Measurements from ENCODE around the gene NTMT2. TPM values are rescaled to one million over a fixed set of nuclear protein-coding genes. Genes with fewer than 3 reads are reported as not detected.

The NTMT2 gene
- total RNA-seq, 1 donor from 2014 or later: not detected

DNA sequence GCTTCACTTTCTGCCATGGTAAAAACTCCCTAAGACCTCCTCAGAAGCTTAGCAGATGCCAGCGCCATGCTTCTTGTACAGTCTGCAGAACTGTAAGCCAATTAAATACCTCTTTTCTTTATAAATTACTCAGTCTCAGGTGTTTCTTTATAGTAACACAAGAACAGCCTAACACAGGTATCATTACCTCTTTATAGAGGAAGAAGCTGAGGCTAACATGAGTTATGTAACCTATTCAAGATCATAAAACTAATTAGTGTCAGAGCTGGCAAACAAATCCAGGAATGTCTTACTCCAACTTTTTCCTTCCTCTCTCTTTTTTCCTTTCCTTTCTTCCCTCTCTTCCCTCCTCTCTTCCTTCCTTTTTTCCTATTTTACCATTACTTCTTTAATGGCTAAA is 9.3 kb downstream of the NTMT2 start:
- CTCF ChIA-PET: no interaction called here
- intact Hi-C loops (cut with micrococcal nuclease): no loop called here
- no peaks in the 10 kb centered on the region for H3K27me3 Mint-ChIP-seq
- no peak overlapping the region for H3K4me3 Mint-ChIP-seq
- H3K36me3 Mint-ChIP-seq (ENCODE audit: low read depth): no peaks in the 10 kb centered on the region
- DNase-seq (no peak), ATAC-seq (ENCODE audit: low read depth) (no peak)
- TF ChIP-seq, protein P1, sequence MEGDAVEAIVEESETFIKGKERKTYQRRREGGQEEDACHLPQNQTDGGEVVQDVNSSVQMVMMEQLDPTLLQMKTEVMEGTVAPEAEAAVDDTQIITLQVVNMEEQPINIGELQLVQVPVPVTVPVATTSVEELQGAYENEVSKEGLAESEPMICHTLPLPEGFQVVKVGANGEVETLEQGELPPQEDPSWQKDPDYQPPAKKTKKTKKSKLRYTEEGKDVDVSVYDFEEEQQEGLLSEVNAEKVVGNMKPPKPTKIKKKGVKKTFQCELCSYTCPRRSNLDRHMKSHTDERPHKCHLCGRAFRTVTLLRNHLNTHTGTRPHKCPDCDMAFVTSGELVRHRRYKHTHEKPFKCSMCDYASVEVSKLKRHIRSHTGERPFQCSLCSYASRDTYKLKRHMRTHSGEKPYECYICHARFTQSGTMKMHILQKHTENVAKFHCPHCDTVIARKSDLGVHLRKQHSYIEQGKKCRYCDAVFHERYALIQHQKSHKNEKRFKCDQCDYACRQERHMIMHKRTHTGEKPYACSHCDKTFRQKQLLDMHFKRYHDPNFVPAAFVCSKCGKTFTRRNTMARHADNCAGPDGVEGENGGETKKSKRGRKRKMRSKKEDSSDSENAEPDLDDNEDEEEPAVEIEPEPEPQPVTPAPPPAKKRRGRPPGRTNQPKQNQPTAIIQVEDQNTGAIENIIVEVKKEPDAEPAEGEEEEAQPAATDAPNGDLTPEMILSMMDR (IDR thresholded peaks at IDR 0.05): no peak
- H3K27ac Mint-ChIP-seq: no peak overlapping the region
- H3K4me1 Mint-ChIP-seq: no peaks in the 10 kb centered on the region
- POLR2A ChIA-PET: no interaction called here
- peaks cover 5% of the 10 kb centered on the region for H3K9me3 Mint-ChIP-seq

DNA sequence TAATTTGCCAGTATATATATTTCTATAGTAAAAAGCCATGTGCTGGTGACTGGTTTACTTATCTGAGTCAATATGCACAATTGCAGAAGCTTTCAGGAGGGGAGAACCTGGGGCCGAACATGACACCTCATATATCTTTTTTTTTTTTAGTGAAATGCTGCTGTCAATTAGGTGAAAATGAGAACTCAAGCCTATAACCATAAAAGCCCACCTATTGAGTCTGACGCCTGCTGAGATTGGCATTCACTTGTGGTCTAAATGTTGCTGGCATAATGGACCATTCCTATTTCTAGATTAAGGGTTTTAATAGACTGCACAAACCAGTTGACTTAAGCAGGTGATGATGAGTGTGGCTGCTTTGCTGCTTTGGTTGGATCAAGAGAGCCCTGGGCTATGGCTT is 10.8 kb downstream of the NTMT2 start:
- CTCF ChIA-PET: interaction anchor here (0.6 kb wide), 1 partner anchor 13 kb away, joined by 5 read pairs; no protein-coding TSS in a partner anchor
- Mint-ChIP-seq H3K27ac (no peak overlapping the region), H3K9me3 (peaks cover 5% of the 10 kb centered on the region), H3K27me3 (no peaks in the 10 kb centered on the region), H3K4me1 (no peaks in the 10 kb centered on the region), H3K36me3 (ENCODE audit: low read depth) (no peaks in the 10 kb centered on the region), H3K4me3 (no peak overlapping the region)
- no peak for ATAC-seq (ENCODE audit: low read depth)
- TF ChIP-seq, protein P1 (IDR thresholded peaks at IDR 0.05): no peak
- intact Hi-C loops (cut with micrococcal nuclease): no loop called here
- POLR2A ChIA-PET: no interaction called here
- no peak for DNase-seq

DNA sequence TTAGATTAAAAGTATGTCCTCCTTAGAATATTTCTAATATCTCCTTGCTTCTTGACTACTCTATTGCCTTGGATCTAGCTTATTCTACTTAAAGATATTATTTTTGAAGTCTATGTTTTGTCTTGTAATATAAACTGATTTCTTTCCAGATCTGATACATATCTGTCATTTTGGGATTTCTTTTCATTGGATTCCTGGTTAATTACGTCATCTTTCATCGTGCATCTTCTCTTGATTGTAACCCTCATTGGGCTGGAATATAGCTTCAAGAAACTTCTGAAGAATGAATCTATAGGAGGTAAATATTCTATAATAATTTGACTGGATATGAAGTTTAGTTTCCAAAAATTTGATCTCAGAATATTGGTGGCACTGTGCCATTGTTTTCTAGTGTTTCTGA is 12.1 kb downstream of the NTMT2 start:
- H3K36me3 Mint-ChIP-seq (ENCODE audit: low read depth): no peaks in the 10 kb centered on the region
- DNase-seq (no peak), ATAC-seq (ENCODE audit: low read depth) (no peak)
- no peaks in the 10 kb centered on the region for H3K4me1 Mint-ChIP-seq
- POLR2A ChIA-PET: no interaction called here
- TF ChIP-seq, protein P1 (IDR thresholded peaks at IDR 0.05): no peak
- intact Hi-C loops (cut with micrococcal nuclease): no loop called here
- CTCF ChIA-PET: no interaction called here
- H3K4me3 Mint-ChIP-seq: no peak overlapping the region
- H3K9me3 Mint-ChIP-seq: peaks cover 5% of the 10 kb centered on the region
- H3K27ac Mint-ChIP-seq: no peak overlapping the region
- H3K27me3 Mint-ChIP-seq: no peaks in the 10 kb centered on the region

DNA sequence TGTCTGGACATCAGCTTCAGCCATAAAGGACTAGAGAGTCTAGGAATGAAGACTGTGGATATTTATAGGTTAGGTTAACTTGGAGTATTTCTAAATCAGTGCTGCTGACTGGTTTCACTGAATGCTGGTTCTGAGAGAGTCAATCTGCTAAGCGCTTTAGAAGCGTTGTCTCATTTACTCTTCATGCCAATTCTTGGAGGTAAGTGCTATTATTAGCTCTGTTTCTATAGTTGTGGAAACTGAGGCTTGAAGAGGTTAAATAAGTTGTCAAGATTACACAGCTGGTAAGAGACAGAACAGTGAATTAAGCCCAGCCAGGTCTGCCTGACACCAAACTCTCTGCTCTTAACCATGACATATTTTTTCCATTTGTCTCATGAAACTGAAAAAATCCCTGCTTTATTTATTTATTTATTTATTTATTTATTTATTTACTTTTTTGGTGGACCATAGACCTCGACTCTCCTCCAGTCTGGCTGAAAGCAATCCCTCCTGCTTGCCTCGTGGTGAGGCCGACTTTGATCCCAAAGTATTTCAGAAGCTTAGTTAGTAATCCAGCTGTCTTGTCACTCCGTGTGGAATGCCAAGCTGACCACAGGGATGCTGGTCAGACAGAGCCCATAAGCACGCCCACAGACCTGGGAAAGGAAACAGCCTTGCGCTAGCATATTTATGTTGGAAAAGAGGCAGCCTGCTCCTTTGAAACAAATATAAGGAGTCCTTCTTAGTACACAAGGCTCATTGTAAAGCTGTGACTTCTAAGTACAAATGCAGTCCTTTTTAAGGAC is 16.9 kb downstream of the NTMT2 start:
- no peak for ATAC-seq (ENCODE audit: low read depth)
- no peak overlapping the region for H3K4me3 Mint-ChIP-seq
- H3K27ac Mint-ChIP-seq: no peak overlapping the region
- ChIA-PET POLR2A (interaction anchor here (0.5 kb wide), 1 partner anchor 22 kb away, joined by 3 read pairs; no protein-coding TSS in a partner anchor), CTCF (no interaction called here)
- no peaks in the 10 kb centered on the region for H3K27me3 Mint-ChIP-seq
- intact Hi-C loops (cut with micrococcal nuclease): no loop called here
- H3K9me3 Mint-ChIP-seq: no peaks in the 10 kb centered on the region
- no peaks in the 10 kb centered on the region for H3K4me1 Mint-ChIP-seq
- TF ChIP-seq, protein P1 (IDR thresholded peaks at IDR 0.05): no peak
- DNase-seq: no peak
- H3K36me3 Mint-ChIP-seq (ENCODE audit: low read depth): no peaks in the 10 kb centered on the region

DNA sequence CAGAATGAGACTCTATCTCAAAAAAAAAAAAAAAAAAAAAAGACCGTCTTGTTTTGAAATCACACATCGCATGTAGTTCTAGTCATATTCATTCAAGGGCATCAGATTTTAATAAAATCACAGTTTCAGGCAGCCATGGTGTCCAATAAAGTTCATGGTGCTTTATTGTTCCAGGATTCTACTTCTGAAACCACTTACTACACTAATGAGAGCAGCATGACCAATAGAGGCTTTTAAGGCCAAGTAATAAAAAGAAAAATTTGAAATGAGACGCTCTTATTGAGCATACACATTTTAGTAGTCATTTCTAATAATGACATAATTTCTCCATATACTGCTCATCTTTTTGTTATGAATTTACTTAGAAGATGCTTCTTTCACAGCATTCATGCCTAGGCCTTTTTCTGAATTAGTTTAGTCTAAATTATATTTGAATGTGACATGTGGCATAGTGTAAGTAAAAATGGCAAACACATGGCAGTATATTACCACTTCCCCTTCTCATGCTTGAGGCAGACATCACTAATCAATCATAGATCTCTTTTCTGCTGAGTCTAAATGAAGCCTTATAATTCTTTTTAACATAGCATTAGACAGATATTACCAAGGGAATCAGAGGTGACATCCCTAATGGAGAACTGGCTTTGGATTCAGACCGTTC is 18.5 kb downstream of the NTMT2 start:
- H3K27me3 Mint-ChIP-seq: no peaks in the 10 kb centered on the region
- ATAC-seq (ENCODE audit: low read depth) (no peak), DNase-seq (no peak)
- H3K36me3 Mint-ChIP-seq (ENCODE audit: low read depth): no peaks in the 10 kb centered on the region
- intact Hi-C loops (cut with micrococcal nuclease): no loop called here
- POLR2A ChIA-PET: no interaction called here
- H3K4me1 Mint-ChIP-seq: no peaks in the 10 kb centered on the region
- CTCF ChIA-PET: no interaction called here
- H3K4me3 Mint-ChIP-seq: no peak overlapping the region
- H3K9me3 Mint-ChIP-seq: no peaks in the 10 kb centered on the region
- no peak overlapping the region for H3K27ac Mint-ChIP-seq
- TF ChIP-seq, protein P1 (IDR thresholded peaks at IDR 0.05): no peak
